Cardiac ventricle fibroblast (primary cell): ENCODE data around the gene ABCA9. TPM values are rescaled to one million over a fixed set of nuclear protein-coding genes. Genes with fewer than 3 reads are reported as not detected.

Experiments used
- total RNA-seq: library from RNA; depleted of rRNA; stranded (reverse); fragments of >200 nt; gene quantifications from 2 replicates; pipeline ENCODE4 v1.2.3, GENCODE V29; 2015

The ABCA9 gene, protein sequence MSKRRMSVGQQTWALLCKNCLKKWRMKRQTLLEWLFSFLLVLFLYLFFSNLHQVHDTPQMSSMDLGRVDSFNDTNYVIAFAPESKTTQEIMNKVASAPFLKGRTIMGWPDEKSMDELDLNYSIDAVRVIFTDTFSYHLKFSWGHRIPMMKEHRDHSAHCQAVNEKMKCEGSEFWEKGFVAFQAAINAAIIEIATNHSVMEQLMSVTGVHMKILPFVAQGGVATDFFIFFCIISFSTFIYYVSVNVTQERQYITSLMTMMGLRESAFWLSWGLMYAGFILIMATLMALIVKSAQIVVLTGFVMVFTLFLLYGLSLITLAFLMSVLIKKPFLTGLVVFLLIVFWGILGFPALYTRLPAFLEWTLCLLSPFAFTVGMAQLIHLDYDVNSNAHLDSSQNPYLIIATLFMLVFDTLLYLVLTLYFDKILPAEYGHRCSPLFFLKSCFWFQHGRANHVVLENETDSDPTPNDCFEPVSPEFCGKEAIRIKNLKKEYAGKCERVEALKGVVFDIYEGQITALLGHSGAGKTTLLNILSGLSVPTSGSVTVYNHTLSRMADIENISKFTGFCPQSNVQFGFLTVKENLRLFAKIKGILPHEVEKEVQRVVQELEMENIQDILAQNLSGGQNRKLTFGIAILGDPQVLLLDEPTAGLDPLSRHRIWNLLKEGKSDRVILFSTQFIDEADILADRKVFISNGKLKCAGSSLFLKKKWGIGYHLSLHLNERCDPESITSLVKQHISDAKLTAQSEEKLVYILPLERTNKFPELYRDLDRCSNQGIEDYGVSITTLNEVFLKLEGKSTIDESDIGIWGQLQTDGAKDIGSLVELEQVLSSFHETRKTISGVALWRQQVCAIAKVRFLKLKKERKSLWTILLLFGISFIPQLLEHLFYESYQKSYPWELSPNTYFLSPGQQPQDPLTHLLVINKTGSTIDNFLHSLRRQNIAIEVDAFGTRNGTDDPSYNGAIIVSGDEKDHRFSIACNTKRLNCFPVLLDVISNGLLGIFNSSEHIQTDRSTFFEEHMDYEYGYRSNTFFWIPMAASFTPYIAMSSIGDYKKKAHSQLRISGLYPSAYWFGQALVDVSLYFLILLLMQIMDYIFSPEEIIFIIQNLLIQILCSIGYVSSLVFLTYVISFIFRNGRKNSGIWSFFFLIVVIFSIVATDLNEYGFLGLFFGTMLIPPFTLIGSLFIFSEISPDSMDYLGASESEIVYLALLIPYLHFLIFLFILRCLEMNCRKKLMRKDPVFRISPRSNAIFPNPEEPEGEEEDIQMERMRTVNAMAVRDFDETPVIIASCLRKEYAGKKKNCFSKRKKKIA (N-terminal part only)
- total RNA-seq = 110 and 113 TPM in 2 replicates

DNA sequence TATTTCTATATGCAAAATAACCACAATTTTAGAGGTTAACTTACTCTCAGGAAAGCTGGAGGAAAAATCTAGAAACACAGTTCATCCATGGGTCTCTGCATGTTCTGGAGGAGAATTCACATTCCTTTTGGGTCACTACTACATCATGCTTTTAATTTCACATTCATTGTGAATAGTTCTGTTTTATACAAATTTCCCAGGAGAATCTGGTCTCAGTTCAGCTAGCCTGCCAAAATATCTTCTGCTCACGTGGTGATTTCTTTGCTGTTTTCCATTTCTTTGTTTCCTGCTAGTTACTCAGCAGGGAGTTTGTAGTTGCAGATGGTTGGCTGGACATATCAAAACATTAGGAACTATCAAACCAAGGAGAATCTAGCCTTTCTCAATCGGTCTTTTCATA, at the start of gene ABCA9:
Gene ABCA9 (minus strand): TSS at position 106 of the 400 bp plus-strand sequence. CDS start 9,801 bp downstream, outside the sequence.

DNA sequence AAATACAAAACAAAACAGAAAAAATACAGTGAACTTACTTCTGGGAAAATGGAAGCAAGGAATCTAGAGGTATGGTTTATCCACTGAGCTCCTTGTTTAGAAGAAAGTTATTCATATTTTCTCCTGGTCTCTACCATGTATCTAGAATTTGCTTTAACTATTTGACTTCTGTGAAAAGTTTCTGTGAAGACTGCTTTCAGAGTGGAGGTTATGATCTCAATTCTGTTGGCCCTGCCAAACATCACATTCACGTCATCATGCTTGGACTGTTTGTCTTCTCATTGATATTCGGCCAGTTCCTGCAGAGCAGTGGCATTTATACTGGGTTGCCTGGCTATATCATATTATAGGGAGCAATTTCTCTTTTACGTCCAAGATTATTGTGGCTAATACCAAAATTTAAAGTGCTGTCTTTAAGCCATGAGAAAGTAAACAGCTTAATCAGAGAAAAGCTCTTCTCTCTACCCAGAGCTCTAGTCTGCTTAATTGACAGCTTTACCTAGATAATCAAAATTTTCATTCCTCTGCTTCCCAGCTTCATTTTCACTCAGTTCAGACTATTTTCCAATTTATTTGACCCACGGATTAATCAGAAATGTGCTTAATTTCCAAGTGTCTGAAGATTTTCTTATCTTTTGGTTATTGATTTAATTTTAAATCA, 105.4 kb downstream of the ABCA9 start, which contains the start of gene ABCA8:
Gene ABCA8 (minus strand): TSS at position 212 of the 661 bp plus-strand sequence. CDS start 13,358 bp downstream, outside the sequence.

Other genes starting within 250 kb of the ABCA9 start
- gene ABCA8, start 105.5 kb downstream of the ABCA9 start, total RNA-seq = 103 and 127 TPM in 2 replicates
- 98.0 and 110 TPM in 2 replicates for gene ABCA6, start 81.0 kb upstream of the ABCA9 start, total RNA-seq
- gene ABCA10, start 167.9 kb upstream of the ABCA9 start, total RNA-seq = 2.8 TPM in 2 replicates